ENCODE measurements around the gene GALNT11. TPM values are rescaled to one million over a fixed set of nuclear protein-coding genes. Genes with fewer than 3 reads are reported as not detected.
"Not testable (repeated sequence)": the region's sequence is repeated elsewhere in the genome, so short reads cannot be mapped to it uniquely, and the experiment has no call there.

GALNT11 gene
- total and polyA plus RNA-seq, 7 donors: 8.8 to 48.2 (median 35.7) TPM

GRCh38 chr7:152052771-152053170, 27.3 kb downstream of the GALNT11 start:
- intact Hi-C loops (cut with DNase I): no loop called here
- WGBS, 2 donors: 87 to 88% methylated on average over 4 of the region's 4 CpGs

GRCh38 chr7:152054367-152055230, 29.1 kb downstream of the GALNT11 start:
- WGBS, 2 donors: 90 to 92% methylated on average over 8 of the region's 8 CpGs
- Histone ChIP-seq H3K9me3 (no peaks in the 10 kb centered on the region), H3K36me3 (no peaks in the 10 kb centered on the region), H3K4me1 (peaks cover 0 to 9% (median 6%) of the 10 kb centered on the region in 4 donors), H3K4me3 (no peak overlapping the region), H3K27ac (no peak overlapping the region), H3K27me3 (no peaks in the 10 kb centered on the region)
- TF ChIP-seq CTCF (IDR thresholded peaks at IDR 0.05): no peak
- no peak for TF ChIP-seq POLR2AphosphoS5 (IDR thresholded peaks at IDR 0.05)
- TF ChIP-seq POLR2A (IDR thresholded peaks at IDR 0.05): no peak
- TF ChIP-seq EP300 (IDR thresholded peaks at IDR 0.05): no peak
- intact Hi-C loops (cut with DNase I): no loop called here
- DNase-seq: no peak

More at GRCh38 chr7:152052771-152053170, 27.3 kb downstream of the GALNT11 start:
- Histone ChIP-seq H3K27me3 (no peaks in the 10 kb centered on the region), H3K4me3 (no peak overlapping the region), H3K9me3 (no peaks in the 10 kb centered on the region), H3K36me3 (no peaks in the 10 kb centered on the region), H3K27ac (no peak overlapping the region), H3K4me1 (peaks cover 0 to 9% (median 6%) of the 10 kb centered on the region in 4 donors)
- no peak for DNase-seq
- TF ChIP-seq EP300 (IDR thresholded peaks at IDR 0.05): no peak
- no peak for TF ChIP-seq POLR2AphosphoS5 (IDR thresholded peaks at IDR 0.05)
- no peak for TF ChIP-seq POLR2A (IDR thresholded peaks at IDR 0.05)
- TF ChIP-seq CTCF (IDR thresholded peaks at IDR 0.05): no peak

- DNase-seq: no peak
- Histone ChIP-seq H3K4me3 (no peak overlapping the region), H3K36me3 (no peaks in the 10 kb centered on the region), H3K27ac (no peak overlapping the region), H3K27me3 (no peaks in the 10 kb centered on the region), H3K9me3 (no peaks in the 10 kb centered on the region), H3K4me1 (no peaks in the 10 kb centered on the region)
- 84 to 97% methylated on average over 3 of the region's 3 CpGs for WGBS, 2 donors
- TF ChIP-seq POLR2A (IDR thresholded peaks at IDR 0.05): no peak
- TF ChIP-seq EP300 (IDR thresholded peaks at IDR 0.05): no peak
- no peak for TF ChIP-seq POLR2AphosphoS5 (IDR thresholded peaks at IDR 0.05)
- no peak for TF ChIP-seq CTCF (IDR thresholded peaks at IDR 0.05)
- intact Hi-C loops (cut with DNase I): no loop called here
Observed at GRCh38 chr7:152056621-152057274, 31.3 kb downstream of the GALNT11 start.

GRCh38 chr7:152059311-152059710, 33.8 kb downstream of the GALNT11 start:
- WGBS, 2 donors: 98 to 100% methylated on average over 1 of the region's 1 CpG
- no peak overlapping the region for H3K27ac ChIP-seq
- intact Hi-C loops (cut with DNase I): no loop called here

GRCh38 chr7:152061086-152061485, 35.6 kb downstream of the GALNT11 start:
- H3K27ac ChIP-seq; H3K27me3 ChIP-seq; DNase-seq; H3K36me3 ChIP-seq; H3K9me3 ChIP-seq; H3K4me1 ChIP-seq; intact Hi-C loops (cut with DNase I); H3K4me3 ChIP-seq: not testable (repeated sequence)
- WGBS, 2 donors: 62 to 97% methylated on average over 1 of the region's 2 CpGs

More at GRCh38 chr7:152059311-152059710, 33.8 kb downstream of the GALNT11 start:
- TF ChIP-seq EP300 (IDR thresholded peaks at IDR 0.05) (no peak), CTCF (IDR thresholded peaks at IDR 0.05) (no peak), POLR2A (IDR thresholded peaks at IDR 0.05) (no peak), POLR2AphosphoS5 (IDR thresholded peaks at IDR 0.05) (no peak)
- no peak for DNase-seq
- Histone ChIP-seq H3K4me3 (no peak overlapping the region), H3K36me3 (no peaks in the 10 kb centered on the region), H3K4me1 (no peaks in the 10 kb centered on the region), H3K9me3 (no peaks in the 10 kb centered on the region), H3K27me3 (no peaks in the 10 kb centered on the region)

- WGBS, 2 donors: 92 to 98% methylated on average over 3 of the region's 3 CpGs
- H3K36me3 ChIP-seq; intact Hi-C loops (cut with DNase I); DNase-seq; H3K9me3 ChIP-seq; H3K4me1 ChIP-seq; H3K27me3 ChIP-seq; H3K4me3 ChIP-seq; H3K27ac ChIP-seq: not testable (repeated sequence)
Observed at GRCh38 chr7:152063192-152063591, 37.7 kb downstream of the GALNT11 start.

GRCh38 chr7:152063821-152064220, 38.3 kb downstream of the GALNT11 start:
- H3K4me3 ChIP-seq; DNase-seq; H3K9me3 ChIP-seq; H3K27me3 ChIP-seq; intact Hi-C loops (cut with DNase I); H3K27ac ChIP-seq; H3K36me3 ChIP-seq; H3K4me1 ChIP-seq: not testable (repeated sequence)
- WGBS, 2 donors: 98% methylated on average over 3 of the region's 3 CpGs

Data from sigmoid colon (tissue), 7 donors.